H1 (cell line): ENCODE results near the gene HIC1. TPM values are rescaled to one million over a fixed set of nuclear protein-coding genes. Genes with fewer than 3 reads are reported as not detected.
A peak's percentile ranks its signal among the peaks of the same experiment; 100 is the strongest.

Experiments used
- CTCF ChIA-PET: fragments of 300-600 bp; sonication (Branson Sonifier 250); formaldehyde crosslinking; loops from one replicate; lab custom pipeline; 2021; ENCODE audit not compliant: partially characterized antibody; lab: Charles Lee
- POLR2A ChIA-PET: fragments of 300-600 bp; sonication (Branson Sonifier 250); formaldehyde crosslinking; loops from one replicate; lab custom pipeline; 2021; ENCODE audit warnings: inconsistent platforms; ENCODE audit not compliant: partially characterized antibody; lab: Charles Lee
- DNase-seq, 2 experiments: peaks; one replicate each; pipeline versions ENCODE4 v3.0.0 to v3.0.0-alpha.2; 2010 to 2022; ENCODE audit warnings: low spot score in 2 of 2, low read depth in 1 of 2, mixed read lengths in 1 of 2
- FAIRE-seq: peaks from 2 replicates; lab custom pipeline; 2011; peaks lifted over from hg19 to GRCh38; lab: Jason Lieb, UNC
- H2AFZ ChIP-seq: 2 replicates; pipeline ENCODE4 v1.8.1; 2012; ENCODE audit warnings: low read length, inconsistent platforms
- H2AK5ac ChIP-seq: 2 replicates; pipeline ENCODE4 v1.6.1; 2013; ENCODE audit warnings: low read depth, low read length
- H2BK120ac ChIP-seq: replicated peaks from 2 replicates; pipeline ENCODE3; 2013; ENCODE audit warnings: low read depth, low read length, inconsistent platforms
- H2BK12ac ChIP-seq: 2 replicates; pipeline ENCODE4 v1.6.1; 2013; ENCODE audit warnings: low read depth, low read length
- H2BK15ac ChIP-seq: 2 replicates; pipeline ENCODE4 v1.6.1; 2013; ENCODE audit warnings: low read length
- H2BK20ac ChIP-seq: 2 replicates; pipeline ENCODE4 v1.6.1; 2013; ENCODE audit warnings: low read length
- H2BK5ac ChIP-seq: 2 replicates; pipeline ENCODE4 v1.6.1; 2013; ENCODE audit warnings: low read depth, low read length
- H3K14ac ChIP-seq: 2 replicates; pipeline ENCODE4 v1.6.1; 2013; ENCODE audit warnings: inconsistent platforms; ENCODE audit not compliant: insufficient read length
- H3K18ac ChIP-seq: 2 replicates; pipeline ENCODE4 v1.6.1; 2013; ENCODE audit warnings: low read length; ENCODE audit errors: extremely low read depth
- H3K23ac ChIP-seq: 2 replicates; pipeline ENCODE4 v1.6.1; 2013; ENCODE audit warnings: inconsistent platforms; ENCODE audit not compliant: insufficient read length
- H3K23me2 ChIP-seq: 2 replicates; pipeline ENCODE4 v1.6.1; 2013; ENCODE audit warnings: low read depth, low read length
- H3K27ac ChIP-seq: 2 replicates; pipeline ENCODE4 v1.6.1; 2011; ENCODE audit warnings: low read depth, low read length, inconsistent platforms
- H3K27me3 ChIP-seq, 4 experiments: replicated peaks in 1 of 4; 1 replicate in 1 of 4; 2 replicates in 3 of 4; pipeline versions ENCODE4 v1.6.1 to v1.8.1; 2011 to 2013; ENCODE audit warnings: low read length in 3 of 4, mild to moderate bottlenecking in 3 of 4, inconsistent platforms in 2 of 4, mixed read lengths in 2 of 4, moderate library complexity in 1 of 4; ENCODE audit not compliant: control insufficient read depth in 3 of 4, insufficient read depth in 3 of 4; ENCODE audit errors: extremely low read depth in 1 of 4
- H3K36me3 ChIP-seq, 4 experiments: 2 replicates each; pipeline versions ENCODE4 v1.6.1 to v1.8.1; 2011 to 2013; ENCODE audit warnings: mild to moderate bottlenecking in 4 of 4, low read length in 3 of 4, moderate library complexity in 2 of 4, control low read depth in 1 of 4, inconsistent platforms in 1 of 4; ENCODE audit not compliant: insufficient read depth in 4 of 4, control insufficient read depth in 2 of 4
- H3K4ac ChIP-seq: replicated peaks from 2 replicates; pipeline ENCODE3; 2013; ENCODE audit warnings: low read length, low read depth, mixed read lengths, inconsistent platforms; ENCODE audit not compliant: insufficient read length
- H3K4me1 ChIP-seq, 4 experiments: replicated peaks in 1 of 4; 1 replicate in 1 of 4; 2 replicates in 3 of 4; pipeline versions ENCODE4 v1.6.1 to v1.8.1; 2011 to 2013; ENCODE audit warnings: low read length in 3 of 4, inconsistent platforms in 2 of 4, mixed read lengths in 1 of 4; ENCODE audit not compliant: insufficient read depth in 4 of 4, control insufficient read depth in 3 of 4
- H3K4me2 ChIP-seq, 2 experiments: 2 replicates each; pipeline versions ENCODE4 v1.6.1 to v1.8.1; 2011 to 2013; ENCODE audit warnings: low read depth in 2 of 2, low read length in 2 of 2, control low read depth in 1 of 2, inconsistent platforms in 1 of 2, mild to moderate bottlenecking in 1 of 2; ENCODE audit not compliant: insufficient read depth in 1 of 2
- H3K4me3 ChIP-seq, 4 experiments: fragments of 200-600, 300-600 bp in 1 of 4; sonication (generic), shearing (Covaris generic), sonication (Bioruptor Twin) in 1 of 4; 2 replicates each; pipeline versions ENCODE4 v1.5.1 to v1.8.1; 2011 to 2016; ENCODE audit warnings: low read length in 4 of 4, low read depth in 3 of 4, control low read depth in 2 of 4, inconsistent platforms in 2 of 4, mild to moderate bottlenecking in 2 of 4, mixed read lengths in 1 of 4, moderate library complexity in 1 of 4; ENCODE audit not compliant: insufficient read depth in 2 of 4; ENCODE audit errors: extremely low read depth in 1 of 4
- H3K56ac ChIP-seq: replicated peaks from 2 replicates; pipeline ENCODE3; 2013; ENCODE audit warnings: low read depth, mild to moderate bottlenecking, mixed read lengths, low read length, inconsistent platforms; ENCODE audit not compliant: insufficient read length
- H3K79me1 ChIP-seq: 2 replicates; pipeline ENCODE4 v1.6.1; 2013; ENCODE audit warnings: low read depth, low read length, control low read depth
- H3K79me2 ChIP-seq, 2 experiments: 2 replicates each; pipeline versions ENCODE4 v1.6.1 to v1.8.1; 2012 to 2013; ENCODE audit warnings: low read length in 2 of 2, mild to moderate bottlenecking in 2 of 2, inconsistent platforms in 1 of 2; ENCODE audit not compliant: insufficient read depth in 2 of 2, control insufficient read depth in 1 of 2
- H3K9ac ChIP-seq, 4 experiments: replicated peaks in 1 of 4; 1 replicate in 1 of 4; 2 replicates in 3 of 4; pipeline versions ENCODE4 v1.6.1 to v1.8.1; 2011 to 2013; ENCODE audit warnings: low read depth in 3 of 4, low read length in 3 of 4, control low read depth in 2 of 4, mild to moderate bottlenecking in 2 of 4, moderate library complexity in 2 of 4, inconsistent platforms in 1 of 4; ENCODE audit errors: extremely low read depth in 1 of 4
- H3K9me3 ChIP-seq, 2 experiments: 2 replicates each; pipeline versions ENCODE4 v1.6.1 to v1.8.1; 2012 to 2013; ENCODE audit warnings: mild to moderate bottlenecking in 2 of 2, moderate library complexity in 2 of 2, control low read depth in 1 of 2, inconsistent platforms in 1 of 2, low read depth in 1 of 2, low read length in 1 of 2, mixed read lengths in 1 of 2; ENCODE audit not compliant: insufficient read depth in 2 of 2
- H4K20me1 ChIP-seq, 2 experiments: replicated peaks in 1 of 2; 2 replicates each; pipeline versions ENCODE3 to v1.8.1; 2011 to 2013; ENCODE audit warnings: inconsistent platforms in 2 of 2, low read length in 2 of 2, mild to moderate bottlenecking in 1 of 2; ENCODE audit not compliant: insufficient read depth in 2 of 2, control insufficient read depth in 1 of 2
- H4K5ac ChIP-seq: 2 replicates; pipeline ENCODE4 v1.6.1; 2013; ENCODE audit warnings: low read length, low read depth, mixed read lengths, inconsistent platforms; ENCODE audit not compliant: insufficient read length
- H4K8ac ChIP-seq: 2 replicates; pipeline ENCODE4 v1.8.0; 2013; ENCODE audit warnings: mild to moderate bottlenecking, moderate library complexity, low read length, inconsistent platforms; ENCODE audit not compliant: insufficient read depth; ENCODE audit errors: extremely low read depth
- H4K91ac ChIP-seq: replicated peaks from 2 replicates; pipeline ENCODE3; 2013; ENCODE audit warnings: low read length, mixed read lengths, inconsistent platforms; ENCODE audit not compliant: insufficient read length
- CTCF ChIP-seq, 3 experiments: IDR thresholded peaks; 1 replicate in 2 of 3; 2 replicates in 1 of 3; pipeline versions ENCODE4 v1.5.1 to v1.6.1; 2011; ENCODE audit warnings: low read length in 3 of 3, mild to moderate bottlenecking in 3 of 3, inconsistent platforms in 2 of 3, low read depth in 1 of 3, moderate library complexity in 1 of 3; ENCODE audit not compliant: insufficient read depth in 1 of 3; ENCODE audit errors: control extremely low read depth in 1 of 3
- EGR1 ChIP-seq: IDR thresholded peaks from 2 replicates; pipeline ENCODE4 v1.6.1; 2011; ENCODE audit warnings: low read depth, low read length, borderline replicate concordance
- MAX ChIP-seq: IDR thresholded peaks from 2 replicates; pipeline ENCODE4 v1.6.1; 2012; ENCODE audit warnings: inconsistent platforms
- WGBS, 2 experiments: shearing (Covaris generic) in 1 of 2; methylation state at CpG; one replicate each; pipeline versions ENCODE4 v1.1.6 to v1.1.7; 2013 to 2015; ENCODE audit warnings: low lambda C conversion rate in 2 of 2, mixed read lengths in 2 of 2, inconsistent platforms in 1 of 2, low coverage in 1 of 2, missing lambda C conversion rate in 1 of 2; ENCODE audit not compliant: insufficient replicate concordance in 2 of 2, insufficient coverage in 1 of 2, insufficient read length in 1 of 2; ENCODE audit errors: extremely low coverage in 1 of 2, missing lambda C conversion rate in 1 of 2; 5-methylcytosine and 5-hydroxymethylcytosine counted together
- polyA plus RNA-seq, 7 experiments: library from polyadenylated mRNA; depleted of rRNA in 3 of 7; stranded (reverse) in 5 of 7; unstranded in 2 of 7; fragments of >200 nt in 5 of 7; fragments of 200-250 nt in 2 of 7; gene quantifications; 1 replicate in 5 of 7; 2 replicates in 1 of 7; 4 replicates in 1 of 7; pipeline versions ENCODE4 v1.2.1 to v1.2.3, GENCODE V29; 2011 to 2013; ENCODE audit warnings: missing spikeins in 2 of 7, mixed read lengths in 2 of 7
- total RNA-seq: library from RNA; stranded (reverse); fragmentation: NEBNext Ultra II Directional; extraction: Animal tissue kit (Norgen Biotek cat#: 25700); gene quantifications from 2 replicates; pipeline ENCODE4 v1.2.1, GENCODE V29; 2021

Gene HIC1
- total and polyA plus RNA-seq, 2 of the 8 experiments (the other 6 are each of a cell fraction or from before 2014, with no cell fraction given) = 0.06 to 0.09 TPM

GRCh38 chr17:2025220-2025621 lies 29.7 kb upstream of the HIC1 start, which contains the start of gene RTN4RL1:
Gene RTN4RL1, minus strand, starts transcription at chr17:2025334. Its CDS starts 469 bp downstream, at chr17:2024865.
- H3K79me2 ChIP-seq = no peaks in the 10 kb centered on the region
- no peak within 1 kb of the TSS for H3K9ac ChIP-seq
- CTCF ChIA-PET = interaction anchor here (0.8 to 5.3 kb wide), 15 partner anchors 13 to 121 kb away, joined by 3 to 47 read pairs (median 4); no protein-coding TSS in a partner anchor
- no peak within 1 kb of the TSS for H3K14ac ChIP-seq
- H3K9me3 ChIP-seq = no peaks in the 10 kb centered on the region
- DNase-seq = peak in 1 of 2 experiments; percentile 69
- H3K4me2 ChIP-seq = peak within 1 kb of the TSS; percentile 64 to 80
- TF ChIP-seq EGR1 = peak; percentile 18; the same call in 1 of the 2 replicates
- no peak for TF ChIP-seq CTCF (IDR thresholded peaks at IDR 0.05; ENCODE audit: control extremely low read depth in 1 of 3, insufficient read depth in 1 of 3, low read depth in 1 of 3, low read length in 3 of 3)
- TF ChIP-seq MAX = no peak
- TF ChIP-seq, all 59 proteins: peak for 1
- H2BK15ac ChIP-seq = no peak within 1 kb of the TSS
- peak within 1 kb of the TSS; percentile 12 to 63 (median 36) for H3K4me3 ChIP-seq
- WGBS, 2 experiments = 2% methylated on average over 22 of the region's 47 CpGs; no CpG with 5 or more reads in 1 of the 2 experiments
- H2BK12ac ChIP-seq = no peak within 1 kb of the TSS
- H3K18ac ChIP-seq = no peak within 1 kb of the TSS; the same call in none of the 2 replicates
- no peak within 1 kb of the TSS for H4K91ac ChIP-seq
- peaks cover 0 to 17% (median 6%) of the 10 kb centered on the region in 4 experiments; a peak in 6 of 7 replicates for H3K4me1 ChIP-seq
- H2AK5ac ChIP-seq = no peak within 1 kb of the TSS
- no peak for FAIRE-seq
- POLR2A ChIA-PET = interaction anchor here (1.0 to 1.2 kb wide), 2 partner anchors 9 to 278 kb away, joined by 3 to 4 read pairs; partner anchors contain the start of genes SMG6 and SRR
- no peak within 1 kb of the TSS for H3K27ac ChIP-seq
- H3K79me1 ChIP-seq = no peaks in the 10 kb centered on the region
- no peak within 1 kb of the TSS for H2BK120ac ChIP-seq
- peaks cover 0 to 6% (median 0%) of the 10 kb centered on the region in 4 experiments; a peak in 1 of 8 replicates for H3K36me3 ChIP-seq
- peak within 1 kb of the TSS; percentile 4; the same call in 1 of the 2 replicates for H4K8ac ChIP-seq
- peaks cover 0 to 5% of the 10 kb centered on the region in 2 experiments for H4K20me1 ChIP-seq
- no peak within 1 kb of the TSS for H2BK20ac ChIP-seq
- H3K27me3 ChIP-seq = peaks cover 70 to 90% (median 84%) of the 10 kb centered on the region in 4 experiments
- no peak within 1 kb of the TSS for H3K56ac ChIP-seq
- no peak within 1 kb of the TSS for H4K5ac ChIP-seq
- H2BK5ac ChIP-seq = no peak within 1 kb of the TSS
- H3K23ac ChIP-seq = no peak within 1 kb of the TSS
- H3K4ac ChIP-seq = no peak within 1 kb of the TSS
- peaks cover 13% of the 10 kb centered on the region; the same call in 1 of the 2 replicates for H3K23me2 ChIP-seq
- no peak within 1 kb of the TSS for H2AFZ ChIP-seq
